Coronary artery (tissue), 2 donors: ENCODE measurements around the gene LMBR1L.
A peak's percentile ranks its signal among the peaks of the same experiment; 100 is the strongest.

Experiments
- DNase-seq: peaks from one replicate; pipeline ENCODE4 v3.0.0-alpha.2; 2017; ENCODE audit warnings: low spot score
- H3K27ac ChIP-seq, 2 donors: fragments of 200-600 bp; sonication (generic); one replicate each; pipeline ENCODE4 v1.5.1; 2016 to 2019
- H3K4me3 ChIP-seq: fragments of 200-600 bp; sonication (generic); 2 replicates; pipeline ENCODE4 v1.5.1; 2016; ENCODE audit warnings: mild to moderate bottlenecking, moderate library complexity
- CTCF ChIP-seq: fragments of 200-600 bp; sonication (generic); IDR thresholded peaks from one replicate; pipeline ENCODE4 v1.5.1; 2019; ENCODE audit warnings: antibody characterized with exemption

The LMBR1L gene

GRCh38 chr12:49098035-49098451 is 12.6 kb downstream of the LMBR1L start:
- no peak for DNase-seq
- Histone ChIP-seq H3K4me3 (no peak overlapping the region), H3K27ac (no peak overlapping the region)
- peak; percentile 69 for TF ChIP-seq CTCF

GRCh38 chr12:49097381-49097780 is 13.3 kb downstream of the LMBR1L start:
- DNase-seq = no peak
- Histone ChIP-seq H3K4me3 (no peak overlapping the region), H3K27ac (no peak overlapping the region)
- TF ChIP-seq CTCF = no peak

DNA sequence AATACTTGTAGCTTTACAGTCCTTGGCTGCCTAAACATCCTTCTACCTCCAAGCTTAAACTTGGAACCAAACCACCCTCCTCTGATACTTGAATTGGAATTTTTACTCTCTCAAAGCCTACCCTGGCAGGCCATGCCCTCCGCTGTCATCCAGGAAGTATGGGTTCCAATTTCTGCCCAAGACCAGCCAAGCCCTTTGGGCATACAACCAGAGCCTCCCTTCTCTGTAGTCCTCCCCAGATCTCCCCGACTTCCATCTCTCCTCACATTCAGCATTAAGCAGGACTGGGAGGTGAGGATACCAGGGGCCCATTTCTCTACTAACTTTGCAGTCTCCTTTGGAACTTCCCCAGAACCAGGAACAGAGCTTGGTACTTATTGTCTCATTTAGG is 15.7 kb downstream of the LMBR1L start:
- no peak for DNase-seq
- no peak for TF ChIP-seq CTCF
- Histone ChIP-seq H3K4me3 (peak overlapping the region; percentile 66), H3K27ac (no peak overlapping the region)

- DNase-seq = no peak
- H3K4me3 ChIP-seq = peak within 1 kb of the TSS; percentile 66
- no peak for TF ChIP-seq CTCF
- peak within 1 kb of the TSS in 1 of 2 donors; percentile 42 for H3K27ac ChIP-seq
These were observed 16.3 kb downstream of the LMBR1L start, which contains the start of gene DHH for GRCh38 chr12:49094160-49094974. Gene DHH (minus strand): TSS chr12:49094801. CDS start chr12:49094512, 289 bp downstream.

- no peak for DNase-seq
- Histone ChIP-seq H3K4me3 (peak overlapping the region; percentile 66), H3K27ac (peak overlapping the region in 1 of 2 donors; percentile 42)
- no peak for TF ChIP-seq CTCF
These were observed 16.9 kb downstream of the LMBR1L start for GRCh38 chr12:49093792-49094159.

DNA sequence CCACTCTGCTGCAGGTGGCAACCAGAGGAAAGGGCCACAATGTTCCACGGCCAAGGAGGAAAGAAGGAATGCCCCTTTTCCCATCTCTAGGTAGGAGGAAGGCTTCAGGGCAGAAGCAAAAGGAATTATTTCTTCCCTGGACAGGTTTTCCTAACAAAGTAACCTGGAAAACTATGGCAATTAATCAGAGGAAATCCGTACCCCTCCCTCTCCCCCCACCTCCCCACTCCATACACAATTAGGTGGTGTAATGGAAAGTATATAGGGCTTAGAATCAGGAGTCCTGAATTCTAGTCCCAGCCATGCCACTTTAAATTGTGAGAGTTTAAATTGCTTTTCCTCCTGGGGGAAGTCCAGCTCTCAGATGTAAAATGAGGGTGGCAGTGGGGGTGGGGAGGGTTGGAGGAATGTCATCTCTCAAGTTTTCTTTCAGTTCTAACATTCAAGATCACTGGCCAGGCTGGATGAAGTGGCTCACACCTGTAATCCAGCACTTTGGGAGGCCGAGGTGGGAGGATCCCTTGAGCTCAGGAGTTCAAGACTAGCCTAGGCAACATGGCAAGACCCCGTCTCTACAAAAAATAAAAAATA is 17.7 kb downstream of the LMBR1L start:
- H3K27ac ChIP-seq = no peak overlapping the region
- no peak for TF ChIP-seq CTCF
- peak overlapping the region; percentile 52 for H3K4me3 ChIP-seq
- DNase-seq = no peak
